ENCODE data around the gene OR51V1. TPM values are rescaled to one million over a fixed set of nuclear protein-coding genes. Genes with fewer than 3 reads are reported as not detected.
"Not testable (repeated sequence)": the region's sequence is repeated elsewhere in the genome, so short reads cannot be mapped to it uniquely, and the experiment has no call there.

The OR51V1 gene
- total RNA-seq (2021) = not detected in 3 replicates
- not detected for Bru-seq, nascent RNA
- long read RNA-seq, experiment 1 = 0 reads
- long read RNA-seq, experiment 2 = 0 reads
- long read RNA-seq, experiment 3 = 0 reads

GRCh38 chr11:5200582-5200981 is at the start of gene OR51V1:
Gene OR51V1 (minus strand): TSS chr11:5200682. CDS start chr11:5200682, 0 bp downstream.
- ATAC-seq (no peak), DNase-seq (ENCODE audit: low spot score) (no peak)
- H3K4me3 Mint-ChIP-seq = no peak within 1 kb of the TSS
- no peaks in the 10 kb centered on the region for H3K27me3 Mint-ChIP-seq (ENCODE audit: low read depth)
- H3K9me3 Mint-ChIP-seq = no peaks in the 10 kb centered on the region
- TF ChIP-seq, protein P1, sequence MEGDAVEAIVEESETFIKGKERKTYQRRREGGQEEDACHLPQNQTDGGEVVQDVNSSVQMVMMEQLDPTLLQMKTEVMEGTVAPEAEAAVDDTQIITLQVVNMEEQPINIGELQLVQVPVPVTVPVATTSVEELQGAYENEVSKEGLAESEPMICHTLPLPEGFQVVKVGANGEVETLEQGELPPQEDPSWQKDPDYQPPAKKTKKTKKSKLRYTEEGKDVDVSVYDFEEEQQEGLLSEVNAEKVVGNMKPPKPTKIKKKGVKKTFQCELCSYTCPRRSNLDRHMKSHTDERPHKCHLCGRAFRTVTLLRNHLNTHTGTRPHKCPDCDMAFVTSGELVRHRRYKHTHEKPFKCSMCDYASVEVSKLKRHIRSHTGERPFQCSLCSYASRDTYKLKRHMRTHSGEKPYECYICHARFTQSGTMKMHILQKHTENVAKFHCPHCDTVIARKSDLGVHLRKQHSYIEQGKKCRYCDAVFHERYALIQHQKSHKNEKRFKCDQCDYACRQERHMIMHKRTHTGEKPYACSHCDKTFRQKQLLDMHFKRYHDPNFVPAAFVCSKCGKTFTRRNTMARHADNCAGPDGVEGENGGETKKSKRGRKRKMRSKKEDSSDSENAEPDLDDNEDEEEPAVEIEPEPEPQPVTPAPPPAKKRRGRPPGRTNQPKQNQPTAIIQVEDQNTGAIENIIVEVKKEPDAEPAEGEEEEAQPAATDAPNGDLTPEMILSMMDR (IDR thresholded peaks at IDR 0.05) = no peak
- TF ChIP-seq CREM (CRISPR knock-in tag; IDR thresholded peaks at IDR 0.05) (no peak), E2F1 (CRISPR knock-in tag; IDR thresholded peaks at IDR 0.05) (no peak), IRF2 (CRISPR knock-in tag; IDR thresholded peaks at IDR 0.05; ENCODE audit: borderline replicate concordance, low read depth) (no peak), JAZF1 (CRISPR knock-in tag; IDR thresholded peaks at IDR 0.05) (no peak), E2F5 (CRISPR knock-in tag; IDR thresholded peaks at IDR 0.05) (no peak), OVOL2 (CRISPR knock-in tag; IDR thresholded peaks at IDR 0.05; ENCODE audit: borderline replicate concordance) (no peak), NR2C2 (CRISPR knock-in tag; IDR thresholded peaks at IDR 0.05) (no peak), ZNF423 (CRISPR knock-in tag; IDR thresholded peaks at IDR 0.05) (no peak), CREB1 (CRISPR knock-in tag; IDR thresholded peaks at IDR 0.05) (no peak), ZNF317 (CRISPR knock-in tag; IDR thresholded peaks at IDR 0.05; ENCODE audit: borderline replicate concordance, low read depth) (no peak), ZNF532 (CRISPR knock-in tag; IDR thresholded peaks at IDR 0.05; ENCODE audit: borderline replicate concordance) (no peak), CBFB (CRISPR knock-in tag; IDR thresholded peaks at IDR 0.05; ENCODE audit: low read depth) (no peak), ETV6 (CRISPR knock-in tag; IDR thresholded peaks at IDR 0.05) (no peak), ATF3 (CRISPR knock-in tag; conservative IDR thresholded peaks at IDR 0.05) (no peak)
- TF ChIP-seq, protein P2, sequence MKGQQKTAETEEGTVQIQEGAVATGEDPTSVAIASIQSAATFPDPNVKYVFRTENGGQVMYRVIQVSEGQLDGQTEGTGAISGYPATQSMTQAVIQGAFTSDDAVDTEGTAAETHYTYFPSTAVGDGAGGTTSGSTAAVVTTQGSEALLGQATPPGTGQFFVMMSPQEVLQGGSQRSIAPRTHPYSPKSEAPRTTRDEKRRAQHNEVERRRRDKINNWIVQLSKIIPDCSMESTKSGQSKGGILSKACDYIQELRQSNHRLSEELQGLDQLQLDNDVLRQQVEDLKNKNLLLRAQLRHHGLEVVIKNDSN (CRISPR knock-in tag; IDR thresholded peaks at IDR 0.05) = no peak
- no peak within 1 kb of the TSS for H3K27ac Mint-ChIP-seq
- POLR2A ChIA-PET = no interaction called here
- CTCF ChIA-PET = no interaction called here
- H3K36me3 Mint-ChIP-seq = no peaks in the 10 kb centered on the region
- peaks cover 23% of the 10 kb centered on the region for H3K4me1 Mint-ChIP-seq

DNA sequence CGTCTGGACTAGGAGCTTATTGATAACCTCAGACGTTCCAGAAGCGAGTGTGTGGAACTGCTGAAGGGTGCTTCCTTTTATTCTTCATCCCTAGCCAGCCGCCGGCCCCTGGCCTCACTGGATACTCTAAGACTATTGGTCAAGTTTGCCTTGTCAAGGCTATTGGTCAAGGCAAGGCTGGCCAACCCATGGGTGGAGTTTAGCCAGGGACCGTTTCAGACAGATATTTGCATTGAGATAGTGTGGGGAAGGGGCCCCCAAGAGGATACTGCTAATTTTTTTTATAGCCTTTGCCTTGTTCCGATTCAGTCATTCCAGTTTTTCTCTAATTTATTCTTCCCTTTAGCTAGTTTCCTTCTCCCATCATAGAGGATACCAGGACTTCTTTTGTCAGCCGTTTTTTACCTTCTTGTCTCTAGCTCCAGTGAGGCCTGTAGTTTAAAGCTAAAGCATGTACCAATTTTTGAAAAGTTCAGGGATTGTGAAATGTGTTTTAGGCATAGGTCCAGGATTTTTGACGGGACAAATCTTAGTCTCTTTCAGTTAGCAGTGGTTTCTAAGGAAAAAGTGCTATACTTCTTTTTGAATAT is 49.4 kb upstream of the OR51V1 start, which contains the start of gene HBG1:
TSS of gene HBG1 (minus strand) at position 51 of the 590 bp plus-strand sequence. CDS start 53 bp downstream, outside the sequence.
- DNase-seq (ENCODE audit: low spot score); H3K4me3 Mint-ChIP-seq; H3K36me3 Mint-ChIP-seq; H3K27me3 Mint-ChIP-seq (ENCODE audit: low read depth); H3K9me3 Mint-ChIP-seq; CTCF ChIA-PET; POLR2A ChIA-PET; ATAC-seq; H3K27ac Mint-ChIP-seq; H3K4me1 Mint-ChIP-seq: not testable (repeated sequence)

- ATAC-seq; POLR2A ChIA-PET; H3K36me3 Mint-ChIP-seq; DNase-seq (ENCODE audit: low spot score); H3K27ac Mint-ChIP-seq; CTCF ChIA-PET; H3K4me3 Mint-ChIP-seq; H3K4me1 Mint-ChIP-seq; H3K27me3 Mint-ChIP-seq (ENCODE audit: low read depth); H3K9me3 Mint-ChIP-seq: not testable (repeated sequence)
These were observed 48.0 kb upstream of the OR51V1 start for GRCh38 chr11:5248498-5248897.

All from WTC11 (cell line).